DND-41 (cell line): ENCODE results near the gene SLC25A1.

ENCODE experiments used
- ATAC-seq: fragments of 200-7000 bp; cut with Tn5 transposase; 3 replicates; pipeline ENCODE4 v1.9.1; 2021; ENCODE audit warnings: low read depth; ENCODE audit not compliant: insufficient read depth
- DNase-seq: peaks from one replicate; pipeline ENCODE4 v3.0.0-alpha.2; 2020
- H2AFZ ChIP-seq: 2 replicates; pipeline ENCODE4 v1.6.0; 2012; ENCODE audit warnings: low read depth, low read length
- H3K27ac ChIP-seq: 2 replicates; pipeline ENCODE4 v1.5.1; 2012; ENCODE audit warnings: low read length, inconsistent platforms
- H3K27me3 ChIP-seq: fragments of 200-600 bp; sonication (generic); 2 replicates; pipeline ENCODE4 v1.6.0; 2012; ENCODE audit warnings: low read length, mild to moderate bottlenecking, inconsistent platforms; ENCODE audit not compliant: insufficient read depth, poor library complexity
- H3K36me3 ChIP-seq: 2 replicates; pipeline ENCODE4 v1.5.1; 2012; ENCODE audit warnings: low read length, inconsistent platforms; ENCODE audit not compliant: insufficient read depth
- H3K4me1 ChIP-seq: 2 replicates; pipeline ENCODE4 v1.5.1; 2012; ENCODE audit warnings: mild to moderate bottlenecking, low read length; ENCODE audit not compliant: insufficient read depth
- H3K4me2 ChIP-seq: 2 replicates; pipeline ENCODE4 v1.6.0; 2012; ENCODE audit warnings: mild to moderate bottlenecking, moderate library complexity, low read length, inconsistent platforms; ENCODE audit not compliant: insufficient read depth
- H3K4me3 ChIP-seq, 2 experiments: fragments of 200-600 bp in 1 of 2; shearing (Covaris generic) in 1 of 2; 2 replicates each; pipeline ENCODE4 v1.5.1; 2012 to 2016; ENCODE audit warnings: inconsistent platforms in 2 of 2, low read length in 2 of 2, mild to moderate bottlenecking in 2 of 2, low read depth in 1 of 2, moderate library complexity in 1 of 2
- H3K79me2 ChIP-seq: 2 replicates; pipeline ENCODE4 v1.6.0; 2012; ENCODE audit warnings: low read length, inconsistent platforms; ENCODE audit not compliant: insufficient read depth
- H3K9ac ChIP-seq: 2 replicates; pipeline ENCODE4 v1.6.0; 2012; ENCODE audit warnings: low read depth, mild to moderate bottlenecking, inconsistent platforms, low read length, moderate library complexity
- H3K9me3 ChIP-seq: 2 replicates; pipeline ENCODE4 v1.5.1; 2012; ENCODE audit warnings: low read length, moderate library complexity, mild to moderate bottlenecking, inconsistent platforms; ENCODE audit not compliant: insufficient read depth, severe bottlenecking
- H4K20me1 ChIP-seq: 2 replicates; pipeline ENCODE4 v1.6.0; 2012; ENCODE audit warnings: low read length; ENCODE audit not compliant: insufficient read depth
- CTCF ChIP-seq: IDR thresholded peaks from 2 replicates; pipeline ENCODE4 v1.5.1; 2012; ENCODE audit warnings: borderline replicate concordance, low read length, moderate library complexity, mild to moderate bottlenecking; ENCODE audit not compliant: poor library complexity, severe bottlenecking; ENCODE audit errors: extremely low read depth
- EZH2 ChIP-seq: IDR thresholded peaks from 3 replicates; pipeline ENCODE4 v1.6.1; 2012; ENCODE audit warnings: borderline replicate concordance, low read depth, mild to moderate bottlenecking, moderate library complexity, low read length, inconsistent platforms; ENCODE audit not compliant: severe bottlenecking

SLC25A1 gene

GRCh38 chr22:19212302-19212870 is 33.9 kb upstream of the SLC25A1 start:
- H3K27ac ChIP-seq, result no peak overlapping the region
- H3K36me3 ChIP-seq, result peaks cover 12% of the 10 kb centered on the region; the same call in 1 of the 2 replicates
- DNase-seq (no peak), ATAC-seq (no peak)
- H3K79me2 ChIP-seq, result no peaks in the 10 kb centered on the region
- no peak overlapping the region for H3K4me2 ChIP-seq
- H3K9me3 ChIP-seq, result no peaks in the 10 kb centered on the region
- H2AFZ ChIP-seq, result no peak overlapping the region
- no peaks in the 10 kb centered on the region for H4K20me1 ChIP-seq
- TF ChIP-seq EZH2, result no peak
- no peak for TF ChIP-seq CTCF
- H3K27me3 ChIP-seq, result no peaks in the 10 kb centered on the region
- H3K4me3 ChIP-seq, result no peak overlapping the region
- H3K9ac ChIP-seq, result no peak overlapping the region
- no peaks in the 10 kb centered on the region for H3K4me1 ChIP-seq

GRCh38 chr22:19210188-19210587 is 31.7 kb upstream of the SLC25A1 start:
- H3K79me2 ChIP-seq, result no peaks in the 10 kb centered on the region
- H4K20me1 ChIP-seq, result no peaks in the 10 kb centered on the region
- H3K36me3 ChIP-seq, result peaks cover 5% of the 10 kb centered on the region; the same call in 1 of the 2 replicates
- H3K9ac ChIP-seq, result no peak overlapping the region
- H3K27ac ChIP-seq, result no peak overlapping the region
- no peaks in the 10 kb centered on the region for H3K27me3 ChIP-seq
- H2AFZ ChIP-seq, result no peak overlapping the region
- TF ChIP-seq EZH2 (no peak), CTCF (no peak)
- no peaks in the 10 kb centered on the region for H3K4me1 ChIP-seq
- no peaks in the 10 kb centered on the region for H3K9me3 ChIP-seq
- H3K4me3 ChIP-seq, result no peak overlapping the region
- ATAC-seq, result no peak
- DNase-seq, result no peak
- H3K4me2 ChIP-seq, result no peak overlapping the region

- no peaks in the 10 kb centered on the region for H3K4me1 ChIP-seq
- no peak for DNase-seq
- H2AFZ ChIP-seq, result no peak overlapping the region
- no peak overlapping the region for H3K4me2 ChIP-seq
- H3K9ac ChIP-seq, result no peak overlapping the region
- H3K9me3 ChIP-seq, result no peaks in the 10 kb centered on the region
- H3K27me3 ChIP-seq, result no peaks in the 10 kb centered on the region
- no peak for ATAC-seq
- no peaks in the 10 kb centered on the region for H3K79me2 ChIP-seq
- H3K27ac ChIP-seq, result no peak overlapping the region
- no peak for TF ChIP-seq CTCF
- peaks cover 5% of the 10 kb centered on the region; the same call in 1 of the 2 replicates for H3K36me3 ChIP-seq
- H4K20me1 ChIP-seq, result no peaks in the 10 kb centered on the region
- no peak overlapping the region for H3K4me3 ChIP-seq
Measured at GRCh38 chr22:19208287-19208847, 29.8 kb upstream of the SLC25A1 start.

GRCh38 chr22:19207884-19208283 is 29.3 kb upstream of the SLC25A1 start:
- H3K4me1 ChIP-seq, result no peaks in the 10 kb centered on the region
- no peak for TF ChIP-seq CTCF
- no peak for TF ChIP-seq EZH2
- ATAC-seq (no peak), DNase-seq (no peak)
- H3K27ac ChIP-seq, result no peak overlapping the region
- H3K79me2 ChIP-seq, result no peaks in the 10 kb centered on the region
- no peak overlapping the region for H2AFZ ChIP-seq
- H3K36me3 ChIP-seq, result peaks cover 5% of the 10 kb centered on the region; the same call in 1 of the 2 replicates
- H3K9me3 ChIP-seq, result no peaks in the 10 kb centered on the region
- no peak overlapping the region for H3K4me3 ChIP-seq
- H3K9ac ChIP-seq, result no peak overlapping the region
- H4K20me1 ChIP-seq, result no peaks in the 10 kb centered on the region
- no peaks in the 10 kb centered on the region for H3K27me3 ChIP-seq
- no peak overlapping the region for H3K4me2 ChIP-seq
